Activated CD8-positive, alpha-beta memory T cell treated with anti-CD3 and anti-CD28 coated beads, Interleukin-2, amount 10 ng/mL, durations not matched to agents 7 days and 5 days (primary cell): ENCODE data around the gene CCNK. TPM values are rescaled to one million over a fixed set of nuclear protein-coding genes. Genes with fewer than 3 reads are reported as not detected.

Source experiments
- ATAC-seq: fragments of 150-1000 bp; cut with Tn5 transposase; one replicate; pipeline ENCODE4 v1.10.0; 2021; ENCODE audit warnings: moderate library complexity
- CTCF ChIA-PET: fragments of 350-600 bp; sonication (Branson Sonifier 250); formaldehyde crosslinking; loops from one replicate; lab custom pipeline; 2021; ENCODE audit warnings: antibody characterized with exemption; lab: Charles Lee
- DNase-seq: peaks from one replicate; pipeline ENCODE4 v3.0.0-alpha.2; 2020
- H3K27ac Mint-ChIP-seq: one replicate; pipeline ENCODE4 v1.8.0; 2021; ENCODE audit warnings: mild to moderate bottlenecking, mixed read lengths
- H3K27me3 Mint-ChIP-seq: one replicate; pipeline ENCODE4 v1.8.0; 2021; ENCODE audit warnings: mixed read lengths
- H3K36me3 Mint-ChIP-seq: one replicate; pipeline ENCODE4 v1.8.0; 2021; ENCODE audit warnings: mild to moderate bottlenecking, mixed read lengths
- H3K4me1 Mint-ChIP-seq: one replicate; pipeline ENCODE4 v1.8.0; 2021; ENCODE audit warnings: mixed read lengths
- H3K4me3 Mint-ChIP-seq: one replicate; pipeline ENCODE4 v1.8.0; 2021; ENCODE audit warnings: mild to moderate bottlenecking, moderate library complexity, mixed read lengths
- H3K9me3 Mint-ChIP-seq: one replicate; pipeline ENCODE4 v1.8.0; 2022; ENCODE audit warnings: low read depth, mixed read lengths
- total RNA-seq, 2 experiments: library from RNA; stranded (reverse); gene quantifications; one replicate each; pipeline ENCODE4 v1.2.3, GENCODE V29; 2021

The CCNK gene
- total RNA-seq, 2 experiments from 2014 or later: 82.9 to 84.3 TPM

DNA sequence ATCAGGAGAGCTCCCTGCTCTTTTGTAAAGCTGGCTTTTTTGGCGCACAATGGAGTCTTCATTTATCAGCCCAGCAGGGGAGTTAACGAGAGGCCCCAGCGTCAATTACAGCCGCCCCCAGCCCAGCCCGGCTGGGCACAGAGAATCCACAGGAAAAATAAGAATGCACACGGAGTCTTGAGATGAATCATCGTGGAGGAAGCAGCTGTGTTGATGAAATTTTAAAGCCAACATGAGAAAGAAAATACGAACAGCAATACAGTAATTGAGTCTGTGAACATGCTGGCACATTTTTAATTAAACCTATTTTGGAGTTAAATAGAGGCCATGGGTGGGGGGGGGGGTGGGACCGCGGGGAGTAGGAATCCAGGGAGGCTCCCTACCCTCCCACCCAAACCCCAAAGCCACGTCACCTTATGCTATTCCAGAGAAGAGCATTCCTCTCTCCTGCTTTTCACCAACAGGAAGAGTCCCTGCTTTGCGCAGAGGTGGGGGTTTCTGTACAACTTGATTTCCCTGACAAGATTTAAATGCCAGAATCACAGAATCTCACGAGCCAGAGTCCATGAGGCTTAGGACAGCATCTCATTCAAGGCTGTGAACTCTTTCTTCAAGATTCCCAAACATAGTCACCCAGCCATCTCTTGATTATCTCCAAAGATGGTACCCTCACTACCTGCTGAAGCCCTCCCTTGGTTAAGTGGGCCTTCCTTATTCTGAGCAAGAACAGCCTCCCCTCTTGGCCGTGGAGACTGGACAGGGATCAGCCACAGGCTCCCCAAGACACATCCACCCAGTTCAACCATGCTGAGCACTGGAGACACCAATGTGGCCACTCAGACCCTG is 50.3 kb downstream of the CCNK start:
- Mint-ChIP-seq H3K36me3 (no peaks in the 10 kb centered on the region), H3K9me3 (no peaks in the 10 kb centered on the region), H3K27ac (no peak overlapping the region), H3K4me1 (no peaks in the 10 kb centered on the region), H3K4me3 (no peak overlapping the region), H3K27me3 (no peaks in the 10 kb centered on the region)
- CTCF ChIA-PET: no interaction called here
- ATAC-seq: no peak
- no peak for DNase-seq

DNA sequence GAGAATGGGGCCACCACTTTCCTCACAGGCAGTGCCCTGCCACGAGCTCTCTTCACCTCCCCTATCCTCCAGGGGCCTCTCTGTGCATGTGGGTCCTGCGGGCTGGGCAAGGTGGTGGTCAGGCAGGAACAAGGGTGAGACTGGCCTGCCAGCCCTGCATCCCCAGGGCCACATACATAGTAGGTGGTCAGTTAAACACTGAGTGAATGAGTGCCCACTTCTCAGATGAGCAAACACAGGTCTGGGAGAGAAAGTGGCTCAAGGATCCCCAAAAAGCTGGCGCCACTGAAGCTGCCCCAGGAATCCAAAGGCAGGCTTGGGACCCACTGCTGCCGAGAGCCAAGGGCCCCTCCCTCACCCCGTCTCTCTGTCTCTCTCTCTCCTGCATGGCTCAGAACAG is 51.1 kb downstream of the CCNK start:
- Mint-ChIP-seq H3K9me3 (no peaks in the 10 kb centered on the region), H3K4me3 (no peak overlapping the region), H3K4me1 (no peaks in the 10 kb centered on the region), H3K27ac (no peak overlapping the region), H3K27me3 (no peaks in the 10 kb centered on the region), H3K36me3 (no peaks in the 10 kb centered on the region)
- ATAC-seq (no peak), DNase-seq (no peak)
- CTCF ChIA-PET: no interaction called here

DNA sequence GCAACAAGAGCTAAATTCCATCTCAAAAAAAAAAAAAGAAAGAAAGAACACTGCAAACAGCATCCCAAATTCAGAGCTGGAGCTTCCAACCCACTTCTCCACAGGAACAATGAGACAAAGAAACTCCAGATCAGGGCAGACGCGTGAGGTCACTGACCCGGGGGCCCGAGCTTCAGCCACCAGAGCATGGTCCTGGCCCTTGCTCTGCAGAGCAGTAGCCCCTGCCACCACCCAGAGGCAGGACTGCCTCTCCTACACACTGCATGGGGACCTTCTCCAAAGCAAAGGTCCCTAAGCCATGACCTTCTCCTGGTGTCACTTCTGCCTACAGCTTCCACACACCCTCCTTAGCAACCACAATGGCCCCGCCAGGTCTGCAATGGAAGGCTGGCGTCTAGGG is 53.1 kb downstream of the CCNK start:
- Mint-ChIP-seq H3K27me3 (no peaks in the 10 kb centered on the region), H3K9me3 (no peaks in the 10 kb centered on the region), H3K36me3 (no peaks in the 10 kb centered on the region), H3K4me3 (no peak overlapping the region), H3K27ac (no peak overlapping the region), H3K4me1 (no peaks in the 10 kb centered on the region)
- DNase-seq: no peak
- no peak for ATAC-seq
- CTCF ChIA-PET: no interaction called here

DNA sequence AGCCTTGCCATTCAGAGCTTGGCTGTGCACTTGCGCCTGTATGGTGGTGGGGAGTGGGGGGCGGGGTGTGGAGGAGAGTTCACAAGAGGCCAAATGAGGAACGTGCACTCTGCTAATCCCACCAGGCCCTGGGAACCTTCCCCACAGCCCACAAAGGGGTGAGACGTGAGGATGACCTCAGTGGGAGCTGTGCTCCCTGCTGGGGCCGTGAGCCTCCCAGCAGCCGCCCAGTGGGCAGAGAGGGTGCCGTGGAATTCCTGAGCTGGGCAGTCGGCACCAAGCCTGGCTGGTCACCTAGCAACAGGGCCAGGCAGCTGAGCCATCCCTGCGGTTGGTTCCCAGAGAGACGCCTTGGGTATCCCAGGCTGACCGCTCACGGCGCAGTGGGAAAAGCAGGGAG is 53.7 kb downstream of the CCNK start:
- CTCF ChIA-PET: no interaction called here
- H3K9me3 Mint-ChIP-seq: no peaks in the 10 kb centered on the region
- no peaks in the 10 kb centered on the region for H3K4me1 Mint-ChIP-seq
- ATAC-seq (no peak), DNase-seq (no peak)
- no peaks in the 10 kb centered on the region for H3K36me3 Mint-ChIP-seq
- no peak overlapping the region for H3K27ac Mint-ChIP-seq
- H3K27me3 Mint-ChIP-seq: no peaks in the 10 kb centered on the region
- H3K4me3 Mint-ChIP-seq: no peak overlapping the region

DNA sequence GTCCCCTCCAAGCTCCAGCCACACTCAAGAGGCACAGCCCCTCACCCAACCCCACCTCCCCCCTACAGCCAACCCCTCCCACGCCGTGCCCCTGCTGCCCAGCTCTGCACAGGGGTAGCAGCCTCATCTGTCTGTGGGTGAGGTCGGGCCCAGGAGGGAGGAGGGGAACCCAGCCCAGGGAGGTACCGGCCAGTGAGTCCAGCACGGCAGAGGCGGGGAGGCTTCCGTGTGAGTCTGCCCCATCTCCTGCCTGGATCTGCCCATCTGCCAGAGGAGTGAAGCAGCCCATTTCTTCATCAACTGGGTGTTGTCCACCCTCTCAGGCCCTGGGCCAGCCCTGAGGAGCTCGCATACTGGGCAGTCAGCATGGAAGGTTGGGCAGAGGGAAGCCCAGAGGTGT is 54.2 kb downstream of the CCNK start:
- no peaks in the 10 kb centered on the region for H3K9me3 Mint-ChIP-seq
- CTCF ChIA-PET: interaction anchor here (0.5 kb wide), 1 partner anchor 130 kb away, joined by 3 read pairs; no protein-coding TSS in a partner anchor
- no peaks in the 10 kb centered on the region for H3K4me1 Mint-ChIP-seq
- no peak for DNase-seq
- H3K27me3 Mint-ChIP-seq: no peaks in the 10 kb centered on the region
- no peak overlapping the region for H3K27ac Mint-ChIP-seq
- no peak overlapping the region for H3K4me3 Mint-ChIP-seq
- no peak for ATAC-seq
- H3K36me3 Mint-ChIP-seq: no peaks in the 10 kb centered on the region

DNA sequence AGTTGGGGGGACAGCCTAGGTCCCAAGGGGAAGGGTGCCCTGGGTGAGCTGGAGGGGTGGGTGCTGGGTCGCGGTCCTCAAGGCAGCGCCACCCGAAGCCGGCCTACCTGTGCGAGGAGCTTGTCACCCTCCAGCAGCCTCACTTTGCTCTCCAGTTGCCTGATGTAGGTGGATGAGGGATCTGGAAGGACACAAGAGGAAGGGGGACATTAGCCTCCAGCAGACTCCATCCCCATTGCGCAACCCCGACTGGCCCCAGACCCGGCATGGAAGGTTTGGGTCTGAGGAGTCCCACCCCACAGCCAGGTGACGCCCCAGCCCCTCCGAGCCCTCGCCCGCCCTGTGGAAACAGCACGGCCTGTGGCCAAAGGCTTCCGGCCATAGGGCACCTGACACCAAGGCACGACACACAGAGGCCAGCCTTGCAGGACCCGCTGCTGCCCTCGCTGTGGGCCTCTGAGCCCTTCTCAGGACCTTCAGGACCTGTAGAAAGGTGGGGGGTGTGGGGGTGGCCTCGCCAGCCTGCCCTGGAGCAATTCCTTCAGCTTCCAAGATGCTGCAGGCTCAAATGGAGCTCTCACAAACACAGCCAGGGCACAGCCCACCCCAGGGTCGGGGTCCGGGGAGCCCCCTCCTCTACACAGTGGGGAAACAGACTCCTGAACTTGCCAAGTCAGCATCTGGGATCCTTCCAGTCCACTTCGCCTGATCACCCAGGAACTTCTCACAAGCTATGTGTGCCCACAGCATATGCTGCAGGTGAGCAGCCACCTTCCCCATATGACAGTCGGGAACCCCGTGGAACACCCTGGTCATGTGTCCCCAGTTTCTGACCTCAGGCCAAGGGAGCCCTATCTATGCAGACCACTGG is 54.9 kb downstream of the CCNK start:
- ATAC-seq (no peak), DNase-seq (no peak)
- no peaks in the 10 kb centered on the region for H3K27me3 Mint-ChIP-seq
- no peaks in the 10 kb centered on the region for H3K9me3 Mint-ChIP-seq
- CTCF ChIA-PET: interaction anchor here (0.5 kb wide), 1 partner anchor 129 kb away, joined by 3 read pairs; no protein-coding TSS in a partner anchor
- no peaks in the 10 kb centered on the region for H3K4me1 Mint-ChIP-seq
- no peaks in the 10 kb centered on the region for H3K36me3 Mint-ChIP-seq
- H3K4me3 Mint-ChIP-seq: no peak overlapping the region
- H3K27ac Mint-ChIP-seq: no peak overlapping the region

DNA sequence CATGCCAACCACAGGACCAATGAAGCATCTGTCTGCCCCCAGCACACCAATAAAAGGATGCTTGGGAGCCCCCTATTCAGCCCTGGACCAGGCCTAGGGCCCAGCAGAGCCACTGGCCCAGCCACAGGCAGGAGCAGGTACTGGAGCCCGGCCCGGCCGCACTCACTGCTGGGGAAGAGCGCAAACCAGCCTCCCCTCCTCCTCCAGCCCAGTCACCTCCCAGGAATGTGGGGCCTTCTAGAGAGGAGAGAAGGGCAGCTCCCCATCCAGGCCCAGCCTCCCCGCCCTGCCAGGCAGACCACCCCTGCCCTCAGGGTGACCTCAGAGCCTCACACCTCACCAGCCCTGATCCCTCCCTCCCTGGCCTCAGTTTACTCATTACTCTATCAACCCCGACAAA is 56.2 kb downstream of the CCNK start:
- ATAC-seq (no peak), DNase-seq (no peak)
- no peaks in the 10 kb centered on the region for H3K4me1 Mint-ChIP-seq
- no peaks in the 10 kb centered on the region for H3K27me3 Mint-ChIP-seq
- no peaks in the 10 kb centered on the region for H3K9me3 Mint-ChIP-seq
- H3K4me3 Mint-ChIP-seq: no peak overlapping the region
- CTCF ChIA-PET: no interaction called here
- H3K27ac Mint-ChIP-seq: no peak overlapping the region
- H3K36me3 Mint-ChIP-seq: no peaks in the 10 kb centered on the region

DNA sequence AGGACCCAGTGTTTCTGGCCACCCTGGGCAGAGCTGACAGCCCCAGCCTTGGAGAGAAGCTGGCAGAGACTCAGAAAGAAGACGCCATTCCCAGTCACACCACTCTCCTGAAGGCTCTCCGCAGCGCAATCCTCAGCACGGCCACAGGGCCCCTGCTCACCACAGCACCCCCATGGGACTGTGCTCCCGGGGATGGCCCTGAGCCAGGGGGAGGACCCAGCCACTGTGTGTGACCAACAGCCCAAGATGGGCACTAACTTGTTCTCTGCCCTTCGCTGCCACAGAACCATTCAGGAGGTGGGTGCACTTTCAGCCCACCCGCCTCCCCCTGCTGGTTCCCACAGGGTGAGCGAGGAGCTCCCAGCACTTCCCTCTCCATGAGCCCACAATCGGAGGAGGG is 57.1 kb downstream of the CCNK start:
- no peak overlapping the region for H3K4me3 Mint-ChIP-seq
- H3K4me1 Mint-ChIP-seq: no peaks in the 10 kb centered on the region
- H3K9me3 Mint-ChIP-seq: no peaks in the 10 kb centered on the region
- ATAC-seq: no peak
- no peak for DNase-seq
- H3K36me3 Mint-ChIP-seq: no peaks in the 10 kb centered on the region
- CTCF ChIA-PET: no interaction called here
- no peaks in the 10 kb centered on the region for H3K27me3 Mint-ChIP-seq
- H3K27ac Mint-ChIP-seq: no peak overlapping the region

DNA sequence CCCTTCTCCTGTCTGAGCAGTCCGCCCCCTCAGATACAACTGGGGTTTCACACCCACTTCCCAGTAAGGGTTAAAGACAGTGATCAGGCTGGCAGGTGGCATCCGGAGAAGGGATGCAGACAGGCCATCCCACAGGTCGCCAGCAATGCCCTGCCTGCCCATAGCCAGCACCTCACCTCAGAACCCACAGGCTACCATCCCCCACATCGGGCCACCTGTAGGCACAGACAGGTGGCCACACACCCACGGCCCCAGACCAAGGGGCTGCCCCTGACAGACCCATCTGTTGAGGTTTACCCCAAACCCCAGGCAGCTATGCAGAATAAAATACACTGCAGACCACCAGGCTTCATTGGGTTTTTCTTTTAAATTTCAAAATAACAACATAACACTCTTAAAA is 57.5 kb downstream of the CCNK start:
- no peaks in the 10 kb centered on the region for H3K9me3 Mint-ChIP-seq
- CTCF ChIA-PET: no interaction called here
- H3K27ac Mint-ChIP-seq: no peak overlapping the region
- DNase-seq (no peak), ATAC-seq (no peak)
- H3K4me1 Mint-ChIP-seq: no peaks in the 10 kb centered on the region
- no peaks in the 10 kb centered on the region for H3K36me3 Mint-ChIP-seq
- H3K27me3 Mint-ChIP-seq: no peaks in the 10 kb centered on the region
- H3K4me3 Mint-ChIP-seq: no peak overlapping the region

DNA sequence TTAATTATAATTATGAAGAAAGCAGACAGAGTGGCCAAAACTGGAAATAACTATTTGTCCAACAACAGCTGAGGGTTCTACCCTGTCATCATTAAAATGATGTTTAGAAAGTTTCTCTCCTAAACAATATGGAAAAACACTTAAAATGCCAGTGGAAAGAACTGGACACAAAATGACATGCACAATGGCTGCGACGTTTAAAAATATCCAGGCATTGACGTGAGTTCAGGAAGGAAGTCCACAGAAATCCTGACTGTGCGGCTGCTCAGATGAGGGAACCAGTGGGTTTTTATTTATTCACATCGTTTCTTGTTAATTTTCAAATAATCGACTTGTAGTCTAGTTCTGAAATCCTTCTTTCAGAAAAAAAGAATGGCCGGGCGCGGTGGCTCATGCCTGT is 58.3 kb downstream of the CCNK start:
- H3K27ac Mint-ChIP-seq: no peak overlapping the region
- H3K36me3 Mint-ChIP-seq: no peaks in the 10 kb centered on the region
- no peaks in the 10 kb centered on the region for H3K27me3 Mint-ChIP-seq
- H3K4me1 Mint-ChIP-seq: no peaks in the 10 kb centered on the region
- no peak overlapping the region for H3K4me3 Mint-ChIP-seq
- DNase-seq (no peak), ATAC-seq (no peak)
- CTCF ChIA-PET: no interaction called here
- H3K9me3 Mint-ChIP-seq: no peaks in the 10 kb centered on the region

DNA sequence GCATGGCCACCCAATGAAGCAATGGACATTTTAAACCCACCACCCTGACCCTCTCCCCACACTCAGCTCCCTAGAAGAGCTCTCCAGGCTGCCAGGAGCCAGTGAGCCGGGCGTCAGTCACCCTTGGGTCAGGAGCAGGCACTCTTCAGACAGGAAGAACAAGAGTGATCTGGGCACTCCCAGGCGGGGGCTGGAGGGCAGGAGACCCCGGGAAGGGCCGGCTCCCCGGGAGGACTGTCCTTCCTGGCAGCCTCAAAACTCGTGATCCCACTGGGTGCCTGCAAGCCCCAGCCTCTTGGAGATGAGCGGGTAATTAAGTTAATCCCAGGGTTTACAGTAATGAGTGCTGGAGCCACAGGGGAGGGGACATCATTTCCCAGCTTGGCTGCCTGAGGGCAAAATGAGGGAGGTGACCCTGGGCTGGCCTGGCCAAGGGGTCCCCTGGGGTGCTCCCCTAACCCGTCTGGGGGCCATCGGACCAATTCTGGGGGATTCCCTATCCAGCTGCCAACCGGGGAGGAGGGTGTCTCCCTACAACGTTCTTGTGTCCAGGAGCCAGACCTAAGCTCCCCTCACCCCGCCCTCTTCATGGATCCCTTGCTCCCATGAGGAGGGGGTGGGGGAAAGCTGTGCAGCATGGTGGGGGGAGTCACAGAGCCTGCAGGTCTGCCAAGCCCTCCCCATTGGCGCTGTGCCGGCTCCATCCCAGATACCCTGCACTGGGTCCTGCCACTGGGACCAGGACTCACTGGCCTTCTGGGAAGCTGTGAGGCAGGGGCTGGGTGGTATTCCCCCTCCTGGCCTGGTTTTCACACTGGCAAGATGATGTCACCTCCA is 59.2 kb downstream of the CCNK start:
- H3K9me3 Mint-ChIP-seq: no peaks in the 10 kb centered on the region
- no peak overlapping the region for H3K4me3 Mint-ChIP-seq
- H3K27ac Mint-ChIP-seq: no peak overlapping the region
- DNase-seq (no peak), ATAC-seq (no peak)
- no peaks in the 10 kb centered on the region for H3K36me3 Mint-ChIP-seq
- H3K4me1 Mint-ChIP-seq: no peaks in the 10 kb centered on the region
- no peaks in the 10 kb centered on the region for H3K27me3 Mint-ChIP-seq
- CTCF ChIA-PET: no interaction called here

DNA sequence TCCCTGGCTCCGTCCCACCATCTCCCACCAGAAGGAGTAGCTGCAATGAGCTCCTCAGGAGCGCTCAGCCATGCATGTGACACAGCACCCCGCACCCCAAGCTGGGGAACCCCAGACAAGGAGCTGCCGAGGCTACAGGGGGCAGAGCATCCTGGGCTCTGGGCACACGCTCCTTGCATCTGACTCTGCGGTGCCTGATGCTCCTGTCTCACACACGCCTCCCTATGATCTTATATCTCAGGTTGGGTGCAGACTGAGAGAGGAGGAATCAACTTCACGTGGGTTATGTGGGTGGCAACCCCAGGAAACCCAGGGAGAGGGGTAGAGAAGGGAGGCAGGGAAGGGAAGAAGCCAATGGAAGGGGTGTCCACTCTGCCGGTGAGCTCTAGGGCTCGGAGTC is 60.0 kb downstream of the CCNK start:
- Mint-ChIP-seq H3K9me3 (no peaks in the 10 kb centered on the region), H3K4me3 (no peak overlapping the region), H3K27me3 (no peaks in the 10 kb centered on the region), H3K4me1 (no peaks in the 10 kb centered on the region), H3K27ac (no peak overlapping the region), H3K36me3 (no peaks in the 10 kb centered on the region)
- no peak for DNase-seq
- no peak for ATAC-seq
- CTCF ChIA-PET: no interaction called here

DNA sequence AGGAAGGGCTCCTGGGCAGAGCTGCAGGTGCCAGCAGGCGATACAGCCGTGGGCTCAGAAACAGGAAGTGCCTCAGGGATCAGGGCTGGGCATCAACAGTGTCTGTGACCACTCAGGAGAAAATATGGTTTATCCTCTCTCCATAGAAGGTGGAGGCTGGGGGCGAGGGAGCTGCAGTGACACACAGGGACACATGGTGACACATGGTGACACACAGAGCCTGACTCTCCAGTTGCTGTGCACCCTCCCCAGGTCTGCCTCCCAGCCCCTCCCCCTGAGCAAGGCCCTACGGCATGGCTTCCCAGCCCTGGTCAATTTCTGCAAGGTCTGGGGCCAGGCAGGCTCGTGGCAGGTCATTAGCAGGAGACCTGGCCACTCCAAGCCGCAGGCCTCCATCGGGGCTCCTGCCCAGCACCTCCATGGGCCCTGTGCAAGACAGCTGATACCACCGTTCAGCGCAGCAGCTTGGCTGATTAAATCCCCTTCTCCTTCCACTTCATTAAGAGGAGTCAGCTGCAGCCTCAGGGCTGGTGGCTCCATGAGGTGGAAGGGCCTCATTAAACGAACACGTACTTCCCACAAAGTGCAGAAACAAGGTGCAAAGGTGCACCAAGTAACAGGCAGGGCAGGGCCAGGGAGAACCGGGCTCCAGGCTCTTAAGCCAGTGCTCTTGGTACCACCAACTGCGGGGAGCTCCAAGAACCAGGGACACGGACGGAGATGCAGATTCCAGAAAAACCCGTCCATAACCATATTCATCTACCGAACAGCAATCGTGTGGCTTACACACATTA is 60.7 kb downstream of the CCNK start:
- CTCF ChIA-PET: no interaction called here
- H3K9me3 Mint-ChIP-seq: no peaks in the 10 kb centered on the region
- H3K27me3 Mint-ChIP-seq: no peaks in the 10 kb centered on the region
- no peaks in the 10 kb centered on the region for H3K36me3 Mint-ChIP-seq
- ATAC-seq: no peak
- H3K4me1 Mint-ChIP-seq: no peaks in the 10 kb centered on the region
- DNase-seq: no peak
- no peak overlapping the region for H3K4me3 Mint-ChIP-seq
- H3K27ac Mint-ChIP-seq: no peak overlapping the region
